GM21515 (cell line): Measurements from ENCODE around the gene ZNF674.
"Not testable (repeated sequence)": the region's sequence is repeated elsewhere in the genome, so short reads cannot be mapped to it uniquely, and the experiment has no call there.

Source experiments
- ATAC-seq: cut with Tn5 transposase; IDR thresholded peaks from one replicate; pipeline ENCODE4 v1.9.1; 2021; ENCODE audit not compliant: unreplicated experiment

Gene ZNF674

GRCh38 chrX:46478634-46479033 is 66.6 kb downstream of the ZNF674 start:
- not testable (repeated sequence) for ATAC-seq

GRCh38 chrX:46477435-46477834 is 67.8 kb downstream of the ZNF674 start:
- ATAC-seq = no peak

- no peak for ATAC-seq
Measured at GRCh38 chrX:46465203-46465602, 80.0 kb downstream of the ZNF674 start.

GRCh38 chrX:46463682-46464081 is 81.5 kb downstream of the ZNF674 start:
- ATAC-seq = no peak

GRCh38 chrX:46461660-46462191 is 83.5 kb downstream of the ZNF674 start:
- ATAC-seq = peak; percentile 89

GRCh38 chrX:46460801-46461659 is 84.2 kb downstream of the ZNF674 start:
- ATAC-seq = not testable (repeated sequence)

GRCh38 chrX:46459603-46460002 is 85.6 kb downstream of the ZNF674 start:
- no peak for ATAC-seq

- ATAC-seq = no peak
Measured at GRCh38 chrX:46456125-46456922, 88.9 kb downstream of the ZNF674 start.
